Spleen (tissue), 11 donors: ENCODE data around the gene PPP1R18. TPM values are rescaled to one million over a fixed set of nuclear protein-coding genes. Genes with fewer than 3 reads are reported as not detected.
A peak's percentile ranks its signal among the peaks of the same experiment; 100 is the strongest.

Experiments
- DNase-seq: peaks from one replicate; pipeline ENCODE4 v3.0.0-alpha.2; 2020
- H3K27ac ChIP-seq, 8 donors: fragments of 200-600 bp; sonication (generic) in 7 of 8; 1 replicate in 4 of 8; 2 replicates in 4 of 8; pipeline versions ENCODE4 v1.5.0 to v1.8.0; 2016 to 2021; ENCODE audit warnings: inconsistent platforms in 4 of 8, mild to moderate bottlenecking in 4 of 8, moderate library complexity in 1 of 8
- H3K27me3 ChIP-seq, 7 donors: fragments of 200-600 bp; sonication (generic) in 6 of 7; replicated peaks in 1 of 7; 1 replicate in 4 of 7; 2 replicates in 3 of 7; pipeline versions ENCODE4 v1.5.0 to v1.8.0; 2016 to 2021; ENCODE audit warnings: inconsistent platforms in 3 of 7, mild to moderate bottlenecking in 1 of 7
- H3K36me3 ChIP-seq, 6 donors: fragments of 200-600 bp; sonication (generic) in 5 of 6; 1 replicate in 4 of 6; 2 replicates in 2 of 6; pipeline versions ENCODE4 v1.5.0 to v1.8.0; 2016 to 2021; ENCODE audit warnings: inconsistent platforms in 2 of 6
- H3K4me1 ChIP-seq, 6 donors: fragments of 200-600 bp; sonication (generic) in 5 of 6; 1 replicate in 3 of 6; 2 replicates in 3 of 6; pipeline versions ENCODE4 v1.5.0 to v1.8.0; 2016 to 2021; ENCODE audit warnings: inconsistent platforms in 3 of 6
- H3K4me3 ChIP-seq, 8 donors: fragments of 200-600 bp; sonication (generic) in 7 of 8; 1 replicate in 4 of 8; 2 replicates in 4 of 8; pipeline versions ENCODE4 v1.5.0 to v1.8.0; 2016 to 2021; ENCODE audit warnings: inconsistent platforms in 4 of 8, mild to moderate bottlenecking in 4 of 8, moderate library complexity in 2 of 8
- H3K9me3 ChIP-seq, 8 donors: fragments of 200-600 bp; sonication (generic) in 7 of 8; 1 replicate in 4 of 8; 2 replicates in 4 of 8; pipeline versions ENCODE4 v1.5.0 to v1.8.0; 2016 to 2021; ENCODE audit warnings: inconsistent platforms in 4 of 8
- CTCF ChIP-seq, 11 experiments: fragments of 200-600 bp in 7 of 11; fragments of 450-650 bp in 4 of 11; sonication (generic) in 4 of 11; IDR thresholded peaks in 8 of 11; conservative IDR thresholded peaks in 3 of 11; 1 replicate in 7 of 11; 2 replicates in 4 of 11; pipeline versions ENCODE4 v1.4.0 to v1.8.0; 2016 to 2021; ENCODE audit warnings: antibody characterized with exemption in 11 of 11, inconsistent platforms in 4 of 11, mild to moderate bottlenecking in 1 of 11
- POLR2A ChIP-seq, 3 donors: fragments of 450-650 bp; IDR thresholded peaks; one replicate each; pipeline ENCODE4 v1.5.1; 2017; ENCODE audit warnings: antibody characterized with exemption in 3 of 3, mild to moderate bottlenecking in 1 of 3
- POLR2AphosphoS5 ChIP-seq, 3 donors: sonication (generic); formaldehyde crosslinking; IDR thresholded peaks; one replicate each; pipeline ENCODE4 v1.5.1; 2017; ENCODE audit warnings: antibody characterized with exemption in 3 of 3
- WGBS, 5 donors: extraction: QIAGEN DNeasy Blood & Tissue Kit in 3 of 5; methylation state at CpG; one replicate each; pipeline versions ENCODE4 v1.1.5 to v1.1.7; 2013 to 2018; 5-methylcytosine and 5-hydroxymethylcytosine counted together
- intact Hi-C: fragments of 100-400 bp; cut with DNase I; formaldehyde crosslinking; loops from one replicate; pipeline ENCODE4 v1.15.0; 2023; ENCODE audit warnings: low total_unique reads
- polyA plus RNA-seq, 3 donors: library from polyadenylated mRNA; stranded (reverse); fragments of 200-250 nt; gene quantifications; one replicate each; pipeline ENCODE4 v1.2.1, GENCODE V29; 2013
- total RNA-seq, 7 donors: library from RNA; depleted of rRNA in 3 of 7; stranded (reverse); fragments of >200 nt in 3 of 7; fragmentation: NEBNext Ultra II Directional in 4 of 7; extraction: Animal tissue kit (Norgen Biotek cat#: 25700) in 4 of 7; gene quantifications; one replicate each; pipeline versions ENCODE4 v1.1.0 to v1.2.1, GENCODE V29; 2016 to 2021
- donor health status: healthy with polysubstance abuse.
- donor health status: DM: no; HTN: no; CAD: no; lungs with moderate emphysema.
- donor health status: DM: no; HTN: no; CAD: no.
- donor health status: Bipolar disorder and iron deficiency.
- donor health status: healthy.
- donor health status: DM: no; HTN: no; CAD: no.
- donor health status: DM: yes; HTN: yes; CAD: no.

Gene PPP1R18
- total and polyA plus RNA-seq, 10 donors, result 128 to 188 (median 155) TPM

- Histone ChIP-seq H3K9me3 (no peaks in the 10 kb centered on the region), H3K4me3 (no peak overlapping the region), H3K27me3 (no peaks in the 10 kb centered on the region), H3K27ac (no peak overlapping the region), H3K36me3 (peaks cover 0 to 99% (median 55%) of the 10 kb centered on the region in 6 donors), H3K4me1 (peaks cover 0 to 19% (median 0%) of the 10 kb centered on the region in 6 donors)
- DNase-seq, result peak; percentile 37
- WGBS, 5 donors, result 85 to 93% (median 90%) methylated on average over 6 of the region's 6 CpGs
- TF ChIP-seq POLR2A (IDR thresholded peaks at IDR 0.05) (no peak), POLR2AphosphoS5 (IDR thresholded peaks at IDR 0.05) (no peak), CTCF (IDR thresholded peaks at IDR 0.05 in 8 of 11, conservative IDR thresholded peaks at IDR 0.05 in 3 of 11) (no peak)
- intact Hi-C loops, result no loop called here
Measured at GRCh38 chr6:30707281-30707850, 20.9 kb upstream of the PPP1R18 start.

DNA sequence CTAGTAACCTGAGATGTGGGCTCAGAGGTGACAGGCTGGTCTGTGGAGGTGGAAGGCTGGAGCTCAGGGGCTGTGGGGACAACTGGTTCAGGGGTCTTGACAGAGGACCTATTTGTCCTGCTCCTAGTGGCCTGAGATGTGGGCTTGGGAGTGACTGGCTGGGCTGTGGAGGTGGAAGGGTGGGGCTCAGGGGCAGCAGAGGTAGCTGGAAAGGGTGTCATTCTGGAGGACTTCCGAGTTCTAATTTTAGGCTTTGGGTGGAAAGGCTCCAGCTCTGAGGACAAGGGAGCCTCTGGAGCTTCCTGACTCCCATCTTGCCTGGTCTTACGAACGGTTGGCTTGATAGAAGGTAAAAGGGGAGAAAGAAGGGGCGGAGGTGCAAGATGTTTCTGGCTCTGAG is 19.2 kb upstream of the PPP1R18 start:
- WGBS, 5 donors, result 92 to 97% (median 97%) methylated on average over 4 of the region's 4 CpGs
- intact Hi-C loops, result no loop called here
- Histone ChIP-seq H3K27ac (no peak overlapping the region), H3K4me3 (no peak overlapping the region), H3K9me3 (no peaks in the 10 kb centered on the region), H3K4me1 (peaks cover 0 to 10% (median 0%) of the 10 kb centered on the region in 6 donors), H3K27me3 (no peaks in the 10 kb centered on the region), H3K36me3 (peaks cover 0 to 98% (median 45%) of the 10 kb centered on the region in 6 donors)
- TF ChIP-seq CTCF (IDR thresholded peaks at IDR 0.05 in 8 of 11, conservative IDR thresholded peaks at IDR 0.05 in 3 of 11), result no peak
- no peak for TF ChIP-seq POLR2A (IDR thresholded peaks at IDR 0.05)
- no peak for TF ChIP-seq POLR2AphosphoS5 (IDR thresholded peaks at IDR 0.05)
- peak; percentile 22 for DNase-seq

GRCh38 chr6:30703821-30704220 is 17.4 kb upstream of the PPP1R18 start:
- intact Hi-C loops, result no loop called here
- TF ChIP-seq POLR2A (IDR thresholded peaks at IDR 0.05) (no peak), CTCF (IDR thresholded peaks at IDR 0.05 in 8 of 11, conservative IDR thresholded peaks at IDR 0.05 in 3 of 11) (no peak), POLR2AphosphoS5 (IDR thresholded peaks at IDR 0.05) (no peak)

GRCh38 chr6:30703011-30703410 is 16.6 kb upstream of the PPP1R18 start:
- peaks cover 0 to 15% (median 2%) of the 10 kb centered on the region in 6 donors for H3K4me1 ChIP-seq
- H3K36me3 ChIP-seq, result peaks cover 0 to 89% (median 31%) of the 10 kb centered on the region in 6 donors
- TF ChIP-seq POLR2A (IDR thresholded peaks at IDR 0.05) (no peak), POLR2AphosphoS5 (IDR thresholded peaks at IDR 0.05) (peak in 1 of 3 donors; percentile 54)
- H3K27me3 ChIP-seq, result no peaks in the 10 kb centered on the region
- no peak overlapping the region for H3K27ac ChIP-seq
- no peaks in the 10 kb centered on the region for H3K9me3 ChIP-seq
- DNase-seq, result peak; percentile 55
- 92 to 98% (median 95%) methylated on average over 10 of the region's 10 CpGs for WGBS, 5 donors
- intact Hi-C loops, result no loop called here
- H3K4me3 ChIP-seq, result no peak overlapping the region

More at GRCh38 chr6:30703821-30704220, 17.4 kb upstream of the PPP1R18 start:
- WGBS, 5 donors, result 62 to 97% (median 73%) methylated on average over 4 of the region's 4 CpGs
- Histone ChIP-seq H3K27me3 (no peaks in the 10 kb centered on the region), H3K4me3 (no peak overlapping the region), H3K4me1 (peaks cover 0 to 15% (median 2%) of the 10 kb centered on the region in 6 donors), H3K9me3 (no peaks in the 10 kb centered on the region), H3K27ac (no peak overlapping the region), H3K36me3 (peaks cover 0 to 98% (median 33%) of the 10 kb centered on the region in 6 donors)
- DNase-seq, result peak; percentile 51
